Breast epithelium (tissue), 3 donors: ENCODE data around the gene KIF15.

Experiments
- POLR2A ChIP-seq: fragments of 450-650 bp; IDR thresholded peaks from one replicate; pipeline ENCODE4 v1.6.1; 2016; ENCODE audit warnings: antibody characterized with exemption, mild to moderate bottlenecking, moderate library complexity
- POLR2AphosphoS5 ChIP-seq, 3 donors: sonication (generic); formaldehyde crosslinking; IDR thresholded peaks; one replicate each; pipeline ENCODE4 v1.6.1; 2017; ENCODE audit warnings: antibody characterized with exemption in 3 of 3
- TF ChIP-seq, protein P1 (sequence below), 3 donors: fragments of 450-650 bp; IDR thresholded peaks; one replicate each; pipeline ENCODE4 v1.5.1; 2016 to 2017; ENCODE audit warnings: antibody characterized with exemption in 3 of 3, mild to moderate bottlenecking in 3 of 3, moderate library complexity in 3 of 3

DNA sequence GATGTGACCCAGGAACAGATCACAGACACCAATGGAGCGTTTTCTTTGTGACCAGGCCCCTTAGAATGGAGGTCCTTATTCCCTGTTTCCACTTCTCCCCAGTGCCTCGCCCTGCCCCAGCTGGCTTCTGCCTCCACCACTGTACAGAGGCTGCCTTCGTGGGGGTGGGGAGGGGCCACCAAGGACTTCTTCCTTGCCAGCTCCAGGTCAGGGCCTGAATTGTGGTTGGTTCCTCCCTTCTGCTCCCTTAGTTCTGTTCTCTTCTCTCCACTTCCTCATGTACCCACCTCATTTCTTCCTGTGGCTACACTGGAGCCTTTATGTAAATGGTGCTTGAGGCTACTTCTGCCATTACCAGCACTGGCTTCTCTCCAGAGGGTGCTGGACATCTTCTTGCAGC is 129.3 kb downstream of the KIF15 start:
- TF ChIP-seq, protein P1, sequence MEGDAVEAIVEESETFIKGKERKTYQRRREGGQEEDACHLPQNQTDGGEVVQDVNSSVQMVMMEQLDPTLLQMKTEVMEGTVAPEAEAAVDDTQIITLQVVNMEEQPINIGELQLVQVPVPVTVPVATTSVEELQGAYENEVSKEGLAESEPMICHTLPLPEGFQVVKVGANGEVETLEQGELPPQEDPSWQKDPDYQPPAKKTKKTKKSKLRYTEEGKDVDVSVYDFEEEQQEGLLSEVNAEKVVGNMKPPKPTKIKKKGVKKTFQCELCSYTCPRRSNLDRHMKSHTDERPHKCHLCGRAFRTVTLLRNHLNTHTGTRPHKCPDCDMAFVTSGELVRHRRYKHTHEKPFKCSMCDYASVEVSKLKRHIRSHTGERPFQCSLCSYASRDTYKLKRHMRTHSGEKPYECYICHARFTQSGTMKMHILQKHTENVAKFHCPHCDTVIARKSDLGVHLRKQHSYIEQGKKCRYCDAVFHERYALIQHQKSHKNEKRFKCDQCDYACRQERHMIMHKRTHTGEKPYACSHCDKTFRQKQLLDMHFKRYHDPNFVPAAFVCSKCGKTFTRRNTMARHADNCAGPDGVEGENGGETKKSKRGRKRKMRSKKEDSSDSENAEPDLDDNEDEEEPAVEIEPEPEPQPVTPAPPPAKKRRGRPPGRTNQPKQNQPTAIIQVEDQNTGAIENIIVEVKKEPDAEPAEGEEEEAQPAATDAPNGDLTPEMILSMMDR (IDR thresholded peaks at IDR 0.05) = no peak
- TF ChIP-seq POLR2A (no peak), POLR2AphosphoS5 (IDR thresholded peaks at IDR 0.05) (no peak)
